Hepatocyte (in vitro differentiated cells): Measurements from ENCODE around the gene MARF1.
"Not testable (repeated sequence)": the region's sequence is repeated elsewhere in the genome, so short reads cannot be mapped to it uniquely, and the experiment has no call there.

Experiments used
- EZH2 ChIP-seq: fragments of 200-600 bp; sonication (generic); IDR thresholded peaks from 2 replicates; pipeline ENCODE4 v1.6.1; 2016; ENCODE audit warnings: antibody characterized with exemption, mild to moderate bottlenecking, borderline replicate concordance
- TF ChIP-seq, protein P1 (sequence below): fragments of 200-600 bp; sonication (generic); IDR thresholded peaks from 2 replicates; pipeline ENCODE4 v1.5.1; 2016; ENCODE audit warnings: antibody characterized with exemption, mild to moderate bottlenecking; ENCODE audit not compliant: poor library complexity

DNA sequence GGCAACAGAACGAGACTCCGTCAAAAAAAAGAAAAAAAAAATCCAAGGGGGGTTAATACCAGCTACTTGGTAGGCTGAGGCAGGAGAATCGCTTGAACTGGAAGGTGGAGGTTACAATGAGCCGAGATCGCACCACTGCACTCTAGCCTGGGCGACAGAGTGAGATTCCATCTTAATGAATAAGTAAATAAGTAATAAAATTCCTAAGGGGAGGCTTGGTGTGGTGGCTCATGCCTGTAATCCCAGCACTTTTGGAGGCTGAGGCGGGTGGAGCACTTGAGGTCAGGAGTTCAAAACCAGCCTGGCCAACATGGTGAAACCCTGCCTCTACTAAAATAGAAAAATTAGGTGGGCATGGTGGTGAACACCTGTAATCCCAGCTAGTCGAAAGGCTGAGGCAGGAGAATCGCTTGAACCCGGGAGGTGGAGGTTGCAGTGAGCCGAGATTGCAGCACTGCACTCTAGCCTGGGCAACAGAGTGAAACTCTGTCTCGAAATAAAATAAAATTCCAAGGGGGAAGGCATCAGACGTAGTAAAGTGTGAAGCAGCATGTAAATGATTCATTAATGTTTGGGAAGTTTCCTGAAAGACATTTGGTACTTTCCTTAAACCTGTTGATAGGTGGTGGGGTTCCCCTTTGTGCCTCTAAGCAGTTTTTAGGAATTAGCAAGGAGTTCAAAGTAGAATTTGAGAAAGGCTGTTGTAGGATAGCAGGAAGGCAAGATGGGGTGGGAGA, 3.8 kb upstream of the MARF1 start:
- TF ChIP-seq EZH2, result not testable (repeated sequence)
- TF ChIP-seq, protein P1, sequence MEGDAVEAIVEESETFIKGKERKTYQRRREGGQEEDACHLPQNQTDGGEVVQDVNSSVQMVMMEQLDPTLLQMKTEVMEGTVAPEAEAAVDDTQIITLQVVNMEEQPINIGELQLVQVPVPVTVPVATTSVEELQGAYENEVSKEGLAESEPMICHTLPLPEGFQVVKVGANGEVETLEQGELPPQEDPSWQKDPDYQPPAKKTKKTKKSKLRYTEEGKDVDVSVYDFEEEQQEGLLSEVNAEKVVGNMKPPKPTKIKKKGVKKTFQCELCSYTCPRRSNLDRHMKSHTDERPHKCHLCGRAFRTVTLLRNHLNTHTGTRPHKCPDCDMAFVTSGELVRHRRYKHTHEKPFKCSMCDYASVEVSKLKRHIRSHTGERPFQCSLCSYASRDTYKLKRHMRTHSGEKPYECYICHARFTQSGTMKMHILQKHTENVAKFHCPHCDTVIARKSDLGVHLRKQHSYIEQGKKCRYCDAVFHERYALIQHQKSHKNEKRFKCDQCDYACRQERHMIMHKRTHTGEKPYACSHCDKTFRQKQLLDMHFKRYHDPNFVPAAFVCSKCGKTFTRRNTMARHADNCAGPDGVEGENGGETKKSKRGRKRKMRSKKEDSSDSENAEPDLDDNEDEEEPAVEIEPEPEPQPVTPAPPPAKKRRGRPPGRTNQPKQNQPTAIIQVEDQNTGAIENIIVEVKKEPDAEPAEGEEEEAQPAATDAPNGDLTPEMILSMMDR, result not testable (repeated sequence)
